ENCODE data around the gene EFNB2. TPM values are rescaled to one million over a fixed set of nuclear protein-coding genes. Genes with fewer than 3 reads are reported as not detected.

The EFNB2 gene
- total and polyA plus RNA-seq, 2 of the 8 experiments (the other 6 are each of a cell fraction or from before 2014, with no cell fraction given): 8.2 to 12.0 TPM

DNA sequence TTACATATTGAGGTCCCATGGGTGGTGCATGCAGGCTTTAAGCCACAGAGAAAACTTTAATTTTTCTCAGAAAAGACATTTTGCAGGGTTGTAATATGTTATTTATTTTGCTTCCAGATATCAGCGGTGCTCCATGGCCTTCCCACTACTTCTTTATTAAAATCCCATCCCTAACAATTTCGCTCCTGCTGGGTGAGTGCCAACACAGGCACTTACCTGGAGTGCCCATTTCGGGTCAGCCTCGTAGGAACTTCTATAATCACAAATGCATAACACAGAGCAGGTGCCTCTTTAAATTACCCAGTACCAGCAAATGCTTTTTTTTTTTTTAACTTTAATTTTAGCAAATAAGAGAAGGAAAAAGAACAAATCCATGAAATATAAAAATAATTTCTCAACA is 86.4 kb downstream of the EFNB2 start (continued):
- TF ChIP-seq, protein P1, sequence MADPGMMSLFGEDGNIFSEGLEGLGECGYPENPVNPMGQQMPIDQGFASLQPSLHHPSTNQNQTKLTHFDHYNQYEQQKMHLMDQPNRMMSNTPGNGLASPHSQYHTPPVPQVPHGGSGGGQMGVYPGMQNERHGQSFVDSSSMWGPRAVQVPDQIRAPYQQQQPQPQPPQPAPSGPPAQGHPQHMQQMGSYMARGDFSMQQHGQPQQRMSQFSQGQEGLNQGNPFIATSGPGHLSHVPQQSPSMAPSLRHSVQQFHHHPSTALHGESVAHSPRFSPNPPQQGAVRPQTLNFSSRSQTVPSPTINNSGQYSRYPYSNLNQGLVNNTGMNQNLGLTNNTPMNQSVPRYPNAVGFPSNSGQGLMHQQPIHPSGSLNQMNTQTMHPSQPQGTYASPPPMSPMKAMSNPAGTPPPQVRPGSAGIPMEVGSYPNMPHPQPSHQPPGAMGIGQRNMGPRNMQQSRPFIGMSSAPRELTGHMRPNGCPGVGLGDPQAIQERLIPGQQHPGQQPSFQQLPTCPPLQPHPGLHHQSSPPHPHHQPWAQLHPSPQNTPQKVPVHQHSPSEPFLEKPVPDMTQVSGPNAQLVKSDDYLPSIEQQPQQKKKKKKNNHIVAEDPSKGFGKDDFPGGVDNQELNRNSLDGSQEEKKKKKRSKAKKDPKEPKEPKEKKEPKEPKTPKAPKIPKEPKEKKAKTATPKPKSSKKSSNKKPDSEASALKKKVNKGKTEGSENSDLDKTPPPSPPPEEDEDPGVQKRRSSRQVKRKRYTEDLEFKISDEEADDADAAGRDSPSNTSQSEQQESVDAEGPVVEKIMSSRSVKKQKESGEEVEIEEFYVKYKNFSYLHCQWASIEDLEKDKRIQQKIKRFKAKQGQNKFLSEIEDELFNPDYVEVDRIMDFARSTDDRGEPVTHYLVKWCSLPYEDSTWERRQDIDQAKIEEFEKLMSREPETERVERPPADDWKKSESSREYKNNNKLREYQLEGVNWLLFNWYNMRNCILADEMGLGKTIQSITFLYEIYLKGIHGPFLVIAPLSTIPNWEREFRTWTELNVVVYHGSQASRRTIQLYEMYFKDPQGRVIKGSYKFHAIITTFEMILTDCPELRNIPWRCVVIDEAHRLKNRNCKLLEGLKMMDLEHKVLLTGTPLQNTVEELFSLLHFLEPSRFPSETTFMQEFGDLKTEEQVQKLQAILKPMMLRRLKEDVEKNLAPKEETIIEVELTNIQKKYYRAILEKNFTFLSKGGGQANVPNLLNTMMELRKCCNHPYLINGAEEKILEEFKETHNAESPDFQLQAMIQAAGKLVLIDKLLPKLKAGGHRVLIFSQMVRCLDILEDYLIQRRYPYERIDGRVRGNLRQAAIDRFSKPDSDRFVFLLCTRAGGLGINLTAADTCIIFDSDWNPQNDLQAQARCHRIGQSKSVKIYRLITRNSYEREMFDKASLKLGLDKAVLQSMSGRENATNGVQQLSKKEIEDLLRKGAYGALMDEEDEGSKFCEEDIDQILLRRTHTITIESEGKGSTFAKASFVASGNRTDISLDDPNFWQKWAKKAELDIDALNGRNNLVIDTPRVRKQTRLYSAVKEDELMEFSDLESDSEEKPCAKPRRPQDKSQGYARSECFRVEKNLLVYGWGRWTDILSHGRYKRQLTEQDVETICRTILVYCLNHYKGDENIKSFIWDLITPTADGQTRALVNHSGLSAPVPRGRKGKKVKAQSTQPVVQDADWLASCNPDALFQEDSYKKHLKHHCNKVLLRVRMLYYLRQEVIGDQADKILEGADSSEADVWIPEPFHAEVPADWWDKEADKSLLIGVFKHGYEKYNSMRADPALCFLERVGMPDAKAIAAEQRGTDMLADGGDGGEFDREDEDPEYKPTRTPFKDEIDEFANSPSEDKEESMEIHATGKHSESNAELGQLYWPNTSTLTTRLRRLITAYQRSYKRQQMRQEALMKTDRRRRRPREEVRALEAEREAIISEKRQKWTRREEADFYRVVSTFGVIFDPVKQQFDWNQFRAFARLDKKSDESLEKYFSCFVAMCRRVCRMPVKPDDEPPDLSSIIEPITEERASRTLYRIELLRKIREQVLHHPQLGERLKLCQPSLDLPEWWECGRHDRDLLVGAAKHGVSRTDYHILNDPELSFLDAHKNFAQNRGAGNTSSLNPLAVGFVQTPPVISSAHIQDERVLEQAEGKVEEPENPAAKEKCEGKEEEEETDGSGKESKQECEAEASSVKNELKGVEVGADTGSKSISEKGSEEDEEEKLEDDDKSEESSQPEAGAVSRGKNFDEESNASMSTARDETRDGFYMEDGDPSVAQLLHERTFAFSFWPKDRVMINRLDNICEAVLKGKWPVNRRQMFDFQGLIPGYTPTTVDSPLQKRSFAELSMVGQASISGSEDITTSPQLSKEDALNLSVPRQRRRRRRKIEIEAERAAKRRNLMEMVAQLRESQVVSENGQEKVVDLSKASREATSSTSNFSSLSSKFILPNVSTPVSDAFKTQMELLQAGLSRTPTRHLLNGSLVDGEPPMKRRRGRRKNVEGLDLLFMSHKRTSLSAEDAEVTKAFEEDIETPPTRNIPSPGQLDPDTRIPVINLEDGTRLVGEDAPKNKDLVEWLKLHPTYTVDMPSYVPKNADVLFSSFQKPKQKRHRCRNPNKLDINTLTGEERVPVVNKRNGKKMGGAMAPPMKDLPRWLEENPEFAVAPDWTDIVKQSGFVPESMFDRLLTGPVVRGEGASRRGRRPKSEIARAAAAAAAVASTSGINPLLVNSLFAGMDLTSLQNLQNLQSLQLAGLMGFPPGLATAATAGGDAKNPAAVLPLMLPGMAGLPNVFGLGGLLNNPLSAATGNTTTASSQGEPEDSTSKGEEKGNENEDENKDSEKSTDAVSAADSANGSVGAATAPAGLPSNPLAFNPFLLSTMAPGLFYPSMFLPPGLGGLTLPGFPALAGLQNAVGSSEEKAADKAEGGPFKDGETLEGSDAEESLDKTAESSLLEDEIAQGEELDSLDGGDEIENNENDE (IDR thresholded peaks at IDR 0.05; ENCODE audit: insufficient replicate concordance, low read length): no peak
- no peak for TF ChIP-seq POLR2AphosphoS5 (IDR thresholded peaks at IDR 0.05; ENCODE audit: low read depth, low read length)
- TF ChIP-seq JUND (IDR thresholded peaks at IDR 0.05; ENCODE audit: low read length): no peak
- no peak for TF ChIP-seq SAP30 (IDR thresholded peaks at IDR 0.05; ENCODE audit: insufficient read depth, insufficient replicate concordance, low read length)

All from H1 (cell line).